MCF 10A (cell line): ENCODE data around the gene PTPN4. TPM values are rescaled to one million over a fixed set of nuclear protein-coding genes. Genes with fewer than 3 reads are reported as not detected.
"Not testable (repeated sequence)": the region's sequence is repeated elsewhere in the genome, so short reads cannot be mapped to it uniquely, and the experiment has no call there.

ENCODE experiments used
- BruUV-seq: library from RNA; stranded (reverse); fragments of 400-500 nt; replicated peaks from 2 replicates; lab custom pipeline; 2021; lab: Mats Ljungman, UMichigan
- CTCF ChIA-PET: fragments of 300-600 bp; sonication (Branson Sonifier 250); formaldehyde crosslinking; extraction: SDS; loops from one replicate; lab custom pipeline; 2021; ENCODE audit warnings: antibody characterized with exemption, inconsistent platforms; lab: Yijun Ruan, JAX
- POLR2A ChIA-PET: fragments of 300-600, 350-650 bp; sonication (Branson Sonifier 250); formaldehyde crosslinking; extraction: SDS; loops from one replicate; lab custom pipeline; 2020; ENCODE audit warnings: antibody characterized with exemption, inconsistent platforms; lab: Yijun Ruan, JAX
- DNase-seq: peaks from one replicate; pipeline ENCODE4 v3.0.0-alpha.2; 2018; ENCODE audit not compliant: unreplicated experiment
- H3K27ac Mint-ChIP-seq: one replicate; pipeline ENCODE4 v1.8.0; 2022; ENCODE audit warnings: mild to moderate bottlenecking, low read depth, mixed read lengths; ENCODE audit not compliant: unreplicated experiment
- H3K27me3 Mint-ChIP-seq: one replicate; pipeline ENCODE4 v1.8.0; 2022; ENCODE audit warnings: mixed read lengths; ENCODE audit not compliant: insufficient read depth, unreplicated experiment
- H3K36me3 Mint-ChIP-seq: one replicate; pipeline ENCODE4 v1.8.0; 2022; ENCODE audit warnings: mild to moderate bottlenecking, moderate library complexity, mixed read lengths; ENCODE audit not compliant: insufficient read depth, unreplicated experiment
- H3K4me1 Mint-ChIP-seq: one replicate; pipeline ENCODE4 v1.8.0; 2022; ENCODE audit warnings: mixed read lengths; ENCODE audit not compliant: insufficient read depth, unreplicated experiment
- H3K4me3 Mint-ChIP-seq: one replicate; pipeline ENCODE4 v1.8.0; 2022; ENCODE audit warnings: mild to moderate bottlenecking, moderate library complexity, mixed read lengths; ENCODE audit not compliant: unreplicated experiment
- H3K9me3 Mint-ChIP-seq: one replicate; pipeline ENCODE4 v1.8.0; 2022; ENCODE audit warnings: mixed read lengths; ENCODE audit not compliant: unreplicated experiment
- intact Hi-C: fragments of 100-400 bp; cut with micrococcal nuclease; formaldehyde crosslinking; loops from 2 replicates; pipeline ENCODE4 v1.14.1; 2022
- total RNA-seq: library from RNA; stranded (reverse); gene quantifications from 2 replicates; pipeline ENCODE4 v1.2.3, GENCODE V29; 2022
- TF ChIP-seq, protein P1 (sequence below): fragments of 200-600 bp; IDR thresholded peaks from one replicate; pipeline ENCODE4 v1.8.0; 2022; ENCODE audit warnings: antibody characterized with exemption, mild to moderate bottlenecking; ENCODE audit not compliant: unreplicated experiment

Gene PTPN4
- total RNA-seq, 1 experiment from 2014 or later = 21.1 TPM

DNA sequence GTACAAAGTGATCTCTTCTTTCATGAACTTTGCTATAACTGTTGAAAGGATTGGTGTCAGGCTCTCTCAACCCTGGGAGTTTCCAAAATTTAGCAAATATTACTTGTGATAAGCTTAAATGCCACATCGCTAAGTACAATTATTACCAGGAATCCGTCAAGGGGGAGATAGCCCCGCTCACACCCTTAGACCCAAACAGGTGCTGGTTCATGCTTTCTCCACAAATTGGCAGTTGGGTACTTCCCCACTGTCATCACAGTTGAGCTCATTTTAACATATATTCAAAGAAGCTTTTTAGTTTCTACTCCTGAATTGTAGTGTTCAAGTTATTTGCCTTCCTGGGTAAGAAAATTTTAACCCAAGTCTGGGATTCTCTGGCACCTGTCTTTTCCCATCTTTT, 223.4 kb downstream of the PTPN4 start:
- no peak overlapping the region for H3K27ac Mint-ChIP-seq
- CTCF ChIA-PET = no interaction called here
- H3K36me3 Mint-ChIP-seq = peaks cover 9% of the 10 kb centered on the region

DNA sequence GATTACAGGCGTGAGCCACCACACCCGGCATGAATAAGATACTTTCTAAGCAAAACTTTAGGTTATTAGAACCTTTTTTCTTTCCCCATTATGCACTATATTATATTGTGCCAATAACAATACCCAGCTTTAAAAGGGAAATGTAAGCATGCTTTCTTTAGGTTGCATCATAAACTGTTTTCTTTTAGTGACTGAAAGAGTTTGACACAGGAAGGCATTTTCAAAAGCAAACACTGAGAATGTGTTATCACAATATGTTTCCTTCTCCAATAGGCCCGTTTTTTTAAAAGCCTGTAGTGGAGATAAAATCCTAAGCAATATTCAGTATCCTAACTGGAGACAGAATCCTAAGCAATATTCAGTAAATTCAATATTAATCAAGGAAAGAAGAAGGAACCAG, 236.4 kb downstream of the PTPN4 start:
- H3K4me3 Mint-ChIP-seq = no peak overlapping the region
- H3K27me3 Mint-ChIP-seq = no peaks in the 10 kb centered on the region
- H3K27ac Mint-ChIP-seq = no peak overlapping the region
- BruUV-seq = no TSS peak
- TF ChIP-seq, protein P1, sequence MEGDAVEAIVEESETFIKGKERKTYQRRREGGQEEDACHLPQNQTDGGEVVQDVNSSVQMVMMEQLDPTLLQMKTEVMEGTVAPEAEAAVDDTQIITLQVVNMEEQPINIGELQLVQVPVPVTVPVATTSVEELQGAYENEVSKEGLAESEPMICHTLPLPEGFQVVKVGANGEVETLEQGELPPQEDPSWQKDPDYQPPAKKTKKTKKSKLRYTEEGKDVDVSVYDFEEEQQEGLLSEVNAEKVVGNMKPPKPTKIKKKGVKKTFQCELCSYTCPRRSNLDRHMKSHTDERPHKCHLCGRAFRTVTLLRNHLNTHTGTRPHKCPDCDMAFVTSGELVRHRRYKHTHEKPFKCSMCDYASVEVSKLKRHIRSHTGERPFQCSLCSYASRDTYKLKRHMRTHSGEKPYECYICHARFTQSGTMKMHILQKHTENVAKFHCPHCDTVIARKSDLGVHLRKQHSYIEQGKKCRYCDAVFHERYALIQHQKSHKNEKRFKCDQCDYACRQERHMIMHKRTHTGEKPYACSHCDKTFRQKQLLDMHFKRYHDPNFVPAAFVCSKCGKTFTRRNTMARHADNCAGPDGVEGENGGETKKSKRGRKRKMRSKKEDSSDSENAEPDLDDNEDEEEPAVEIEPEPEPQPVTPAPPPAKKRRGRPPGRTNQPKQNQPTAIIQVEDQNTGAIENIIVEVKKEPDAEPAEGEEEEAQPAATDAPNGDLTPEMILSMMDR = no peak
- no peaks in the 10 kb centered on the region for H3K36me3 Mint-ChIP-seq
- DNase-seq = no peak
- no peaks in the 10 kb centered on the region for H3K9me3 Mint-ChIP-seq
- intact Hi-C loops = no loop called here
- no peaks in the 10 kb centered on the region for H3K4me1 Mint-ChIP-seq
- ChIA-PET CTCF (interaction anchor here (0.6 to 0.7 kb wide), 2 partner anchors 16 to 23 kb away, joined by 3 to 4 read pairs; no protein-coding TSS in a partner anchor), POLR2A (interaction anchor here (0.7 to 0.8 kb wide), 2 partner anchors 174 to 253 kb away, joined by 3 to 4 read pairs; no protein-coding TSS in a partner anchor)

More for the DNA sequence above, 223.4 kb downstream of the PTPN4 start:
- TF ChIP-seq, protein P1 = no peak
- no peaks in the 10 kb centered on the region for H3K27me3 Mint-ChIP-seq
- no peak for DNase-seq
- intact Hi-C loops = no loop called here
- no peak overlapping the region for H3K4me3 Mint-ChIP-seq
- POLR2A ChIA-PET = interaction anchor here (0.9 kb wide), 1 partner anchor 24 kb away, joined by 4 read pairs; no protein-coding TSS in a partner anchor
- BruUV-seq = no TSS peak
- no peaks in the 10 kb centered on the region for H3K4me1 Mint-ChIP-seq
- no peaks in the 10 kb centered on the region for H3K9me3 Mint-ChIP-seq

DNA sequence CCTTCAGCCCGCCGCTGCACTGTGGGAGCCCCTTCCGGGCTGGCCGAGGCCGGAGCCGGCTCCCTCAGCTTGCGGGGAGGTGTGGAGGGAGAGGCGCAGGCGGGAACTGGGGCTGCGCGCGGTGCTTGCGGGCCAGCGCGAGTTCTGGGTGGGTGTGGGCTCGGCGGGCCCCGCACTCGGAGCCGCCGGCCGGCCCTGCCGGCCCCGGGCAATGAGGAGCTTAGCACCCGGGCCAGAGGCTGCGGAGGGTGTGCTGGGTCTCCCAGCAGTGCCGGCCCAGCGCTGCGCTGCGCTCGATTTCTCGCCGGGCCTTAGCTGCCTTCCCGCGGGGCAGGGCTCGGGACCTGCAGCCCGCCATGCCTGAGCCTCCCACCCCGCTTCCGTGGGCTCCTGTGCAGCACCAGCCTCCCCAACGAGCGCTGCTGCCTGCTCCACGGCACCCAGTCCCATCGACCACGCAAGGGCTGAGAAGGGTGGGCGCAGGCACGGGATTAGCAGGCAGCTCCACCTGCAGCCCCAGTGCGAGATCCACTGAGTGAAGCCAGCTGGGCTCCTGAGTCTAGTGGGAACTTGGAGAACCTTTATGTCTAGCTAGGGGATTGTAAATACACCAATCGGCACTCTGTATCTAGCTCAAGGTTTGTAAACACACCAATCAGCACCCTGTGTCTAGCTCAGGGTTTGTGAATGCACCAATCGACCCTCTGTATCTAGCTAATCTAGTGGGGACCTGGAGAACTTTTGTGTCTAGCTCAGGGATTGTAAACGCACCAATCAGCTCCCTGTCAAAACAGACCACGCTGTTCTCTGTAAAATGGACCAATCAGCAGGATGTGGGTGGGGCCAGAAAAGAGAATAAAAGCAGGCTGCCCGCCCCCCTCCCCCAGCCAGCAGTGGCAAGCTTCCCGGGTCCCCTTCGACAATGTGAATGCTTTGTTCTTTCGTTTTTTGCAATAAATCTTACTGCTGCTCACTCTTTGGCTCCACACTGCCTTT, 237.5 kb downstream of the PTPN4 start:
- H3K27me3 Mint-ChIP-seq, CTCF ChIA-PET, POLR2A ChIA-PET, DNase-seq, H3K27ac Mint-ChIP-seq, H3K9me3 Mint-ChIP-seq, intact Hi-C loops, H3K4me3 Mint-ChIP-seq, BruUV-seq, H3K4me1 Mint-ChIP-seq, H3K36me3 Mint-ChIP-seq: not testable (repeated sequence)

DNA sequence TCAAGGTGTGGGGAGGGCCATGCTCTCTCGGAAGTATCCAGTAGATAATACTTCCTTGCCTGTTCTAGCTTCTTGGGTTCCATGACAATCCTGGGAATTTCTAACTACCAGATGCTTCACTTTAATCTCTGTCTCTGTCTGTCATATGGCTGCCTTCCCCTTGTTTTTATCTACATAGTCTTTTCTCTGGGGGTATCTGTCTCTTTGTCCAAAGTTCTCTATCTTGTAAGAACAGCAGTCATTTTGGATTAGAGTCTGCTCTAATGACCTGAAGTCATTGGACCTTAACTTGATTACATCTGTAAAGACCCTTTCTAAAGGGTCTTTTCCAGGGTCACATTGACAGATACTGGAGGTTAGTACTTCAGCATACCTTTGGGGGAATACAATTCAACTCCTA, 241.7 kb downstream of the PTPN4 start:
- intact Hi-C loops = no loop called here

More for the DNA sequence above, 241.7 kb downstream of the PTPN4 start:
- H3K27me3 Mint-ChIP-seq = no peaks in the 10 kb centered on the region
- CTCF ChIA-PET = no interaction called here
- no peaks in the 10 kb centered on the region for H3K4me1 Mint-ChIP-seq
- H3K36me3 Mint-ChIP-seq = no peaks in the 10 kb centered on the region
- DNase-seq = no peak
- no peaks in the 10 kb centered on the region for H3K9me3 Mint-ChIP-seq
- no TSS peak for BruUV-seq
- no peak overlapping the region for H3K27ac Mint-ChIP-seq
- POLR2A ChIA-PET = no interaction called here
- TF ChIP-seq, protein P1 = no peak
- H3K4me3 Mint-ChIP-seq = no peak overlapping the region
